ACHN (cell line): ENCODE measurements around the gene DOHH.

Experiments used
- DNase-seq: peaks from one replicate; pipeline ENCODE4 v3.0.0-alpha.2; 2015
- in situ Hi-C: cut with HindIII; loops from 2 replicates; pipeline ENCODE4 v1.10.0; 2017; ENCODE audit warnings: low sequenced_read_pairs, low pct_ligation_motif_present, low pct_unique_long_range_greater_than_20kb

DOHH gene

GRCh38 chr19:3522421-3523360 is 22.2 kb upstream of the DOHH start:
- in situ Hi-C loops, result no loop called here
- DNase-seq, result no peak

- in situ Hi-C loops, result no loop called here
- DNase-seq, result no peak
These were observed 20.6 kb upstream of the DOHH start for GRCh38 chr19:3521104-3521445.

- in situ Hi-C loops, result no loop called here
- DNase-seq, result no peak
These were observed 20.0 kb upstream of the DOHH start for GRCh38 chr19:3520166-3521103.

GRCh38 chr19:3519126-3519525 is 18.7 kb upstream of the DOHH start:
- DNase-seq, result no peak
- in situ Hi-C loops, result no loop called here

GRCh38 chr19:3518659-3519058 is 18.2 kb upstream of the DOHH start:
- in situ Hi-C loops, result no loop called here
- DNase-seq, result peak; percentile 18

- in situ Hi-C loops, result no loop called here
- no peak for DNase-seq
These were observed 17.8 kb upstream of the DOHH start for GRCh38 chr19:3518255-3518654.

- DNase-seq, result no peak
- in situ Hi-C loops, result no loop called here
These were observed 17.2 kb upstream of the DOHH start for GRCh38 chr19:3517638-3518037.

GRCh38 chr19:3516675-3517207 is 16.3 kb upstream of the DOHH start:
- no peak for DNase-seq
- in situ Hi-C loops, result no loop called here

GRCh38 chr19:3515891-3516422 is 15.5 kb upstream of the DOHH start:
- in situ Hi-C loops, result no loop called here
- DNase-seq, result no peak

GRCh38 chr19:3514930-3515329 is 14.5 kb upstream of the DOHH start:
- DNase-seq, result no peak
- in situ Hi-C loops, result no loop called here

- in situ Hi-C loops, result no loop called here
- DNase-seq, result no peak
These were observed 13.0 kb upstream of the DOHH start for GRCh38 chr19:3513229-3514140.

GRCh38 chr19:3512562-3513228 is 12.2 kb upstream of the DOHH start:
- no peak for DNase-seq
- in situ Hi-C loops, result no loop called here

GRCh38 chr19:3511506-3512251 is 11.2 kb upstream of the DOHH start:
- in situ Hi-C loops, result no loop called here

GRCh38 chr19:3510727-3511126 is 10.3 kb upstream of the DOHH start:
- DNase-seq, result no peak
- in situ Hi-C loops, result no loop called here

More at GRCh38 chr19:3511506-3512251, 11.2 kb upstream of the DOHH start:
- DNase-seq, result no peak

- in situ Hi-C loops, result no loop called here
- no peak for DNase-seq
These were observed 9.1 kb upstream of the DOHH start for GRCh38 chr19:3509566-3509989.

GRCh38 chr19:3508771-3509535 is 8.5 kb upstream of the DOHH start:
- no peak for DNase-seq
- in situ Hi-C loops, result no loop called here
